HG03342 (cell line): ENCODE data around the gene CTTNBP2NL.

ENCODE experiments used
- ATAC-seq: cut with Tn5 transposase; IDR thresholded peaks from one replicate; pipeline ENCODE4 v1.9.1; 2021; ENCODE audit warnings: mild to moderate bottlenecking, moderate library complexity; ENCODE audit not compliant: unreplicated experiment

The CTTNBP2NL gene

DNA sequence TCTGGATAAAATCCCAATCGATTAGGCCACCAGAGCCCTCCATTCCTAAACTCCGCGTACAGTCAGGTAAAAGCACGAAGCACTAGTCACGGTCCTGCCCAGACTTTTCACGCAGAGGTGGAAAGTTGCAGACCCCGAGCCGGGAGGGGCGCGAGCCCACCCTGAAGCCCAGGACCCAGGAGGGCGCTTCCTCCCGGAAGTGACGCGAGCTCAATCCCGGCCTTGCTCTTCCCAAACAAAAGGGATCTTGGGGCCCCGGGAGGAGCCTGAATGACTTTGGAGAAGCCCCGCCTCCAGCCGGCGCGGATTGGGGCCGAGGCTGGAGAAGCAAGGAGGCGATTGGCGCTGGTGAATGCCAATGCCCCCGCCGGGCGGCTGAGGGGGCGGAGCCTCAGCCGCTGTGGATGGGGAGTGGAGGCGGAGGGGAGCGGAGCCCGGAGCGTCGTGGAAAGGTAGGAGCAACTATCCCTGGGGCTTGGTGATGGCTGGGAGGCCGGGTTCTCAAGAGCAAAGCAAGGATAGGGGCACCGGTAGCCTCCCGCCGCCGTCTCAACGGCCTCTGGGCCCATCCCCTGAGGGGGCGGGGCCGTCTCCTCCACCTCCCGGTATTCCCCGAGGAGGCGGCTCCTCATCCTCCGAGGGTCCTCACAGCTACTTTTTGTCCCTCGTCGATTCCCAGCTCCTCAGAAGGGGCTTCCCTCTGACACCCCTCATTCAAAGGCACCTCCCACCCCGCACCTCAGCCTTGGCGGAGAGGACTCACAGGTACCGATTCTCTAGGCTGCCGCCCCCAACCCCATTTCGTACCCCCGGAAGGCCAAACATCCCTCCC, at the start of gene CTTNBP2NL:
Gene CTTNBP2NL (plus strand): TSS at position 394 of the 832 bp plus-strand sequence. CDS start 19,952 bp downstream, outside the sequence.
- ATAC-seq = peak; percentile 79

- no peak for ATAC-seq
Measured at GRCh38 chr1:112346801-112347350, 49.1 kb upstream of the CTTNBP2NL start.

DNA sequence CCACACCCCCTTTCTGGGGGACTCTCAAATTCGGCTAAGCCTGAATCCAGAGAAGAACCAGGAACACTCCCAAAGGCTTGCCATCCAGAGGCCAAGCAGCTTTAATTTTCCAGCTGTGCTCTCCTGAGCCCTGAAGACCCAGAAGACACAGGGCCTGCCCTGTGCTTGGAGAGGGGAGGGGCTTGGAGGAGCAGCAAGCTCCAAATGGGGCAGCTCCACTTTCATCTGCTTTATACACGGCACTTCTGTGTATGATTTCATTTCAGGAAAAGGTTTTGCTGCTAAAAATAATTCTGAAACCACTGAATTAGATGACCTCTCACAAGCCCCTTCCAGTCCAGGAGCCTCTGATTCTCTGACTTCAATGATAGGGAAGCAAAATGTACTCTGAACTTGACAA, 39.2 kb upstream of the CTTNBP2NL start:
- ATAC-seq = no peak

- no peak for ATAC-seq
Measured at GRCh38 chr1:112357467-112357866, 38.5 kb upstream of the CTTNBP2NL start.

- no peak for ATAC-seq
Measured at GRCh38 chr1:112358061-112358770, 37.8 kb upstream of the CTTNBP2NL start.

DNA sequence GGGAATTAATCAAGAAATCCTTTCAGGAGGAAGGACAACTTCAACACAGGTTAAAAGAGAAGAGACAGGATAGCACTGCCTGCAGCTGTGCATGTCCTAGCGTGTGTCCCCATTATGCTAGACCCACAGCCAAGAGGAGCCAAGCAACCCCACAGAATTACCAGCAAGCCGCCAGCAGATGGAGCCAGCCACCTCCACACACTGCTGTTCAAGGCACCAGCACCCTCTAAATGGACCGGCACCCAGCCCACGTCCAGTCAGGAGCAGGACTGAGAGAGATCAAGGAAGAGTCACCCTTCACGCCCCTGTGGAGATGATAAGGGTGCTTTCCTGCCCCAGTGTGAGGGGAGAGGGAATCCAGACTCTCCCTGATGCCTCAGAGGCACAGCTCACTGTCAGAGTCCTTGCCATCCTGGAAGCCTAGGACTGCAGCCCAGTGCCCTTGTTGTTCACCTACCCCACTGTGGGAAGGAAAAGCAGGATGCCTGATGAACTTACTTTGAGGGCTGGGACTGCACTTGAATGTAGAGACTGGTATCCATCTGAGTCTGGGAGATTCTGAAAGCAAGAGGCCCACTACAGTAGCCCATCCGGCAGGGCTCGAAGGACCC, 37.1 kb upstream of the CTTNBP2NL start:
- peak; percentile 53 for ATAC-seq

- ATAC-seq = no peak
Measured at GRCh38 chr1:112359961-112360767, 35.9 kb upstream of the CTTNBP2NL start.

DNA sequence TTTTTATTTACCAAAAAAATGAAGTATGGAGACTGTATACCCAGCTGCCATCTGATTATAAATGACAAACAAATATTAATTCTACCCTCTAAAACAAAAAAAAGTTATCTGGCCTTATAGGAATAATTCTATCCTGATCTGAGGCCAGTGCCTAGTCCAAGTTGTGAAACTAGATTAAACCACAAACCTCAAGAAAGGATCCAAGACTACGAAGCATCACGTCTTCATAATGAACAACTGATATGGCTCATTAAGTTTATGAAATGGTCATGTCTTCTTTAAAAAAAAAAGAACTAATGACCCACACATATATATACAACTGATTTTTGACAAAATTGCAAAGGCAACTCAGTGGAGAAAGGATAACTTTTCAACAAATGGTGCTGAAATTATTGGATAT, 32.4 kb upstream of the CTTNBP2NL start:
- no peak for ATAC-seq

- ATAC-seq = no peak
Measured at GRCh38 chr1:112368198-112368597, 27.8 kb upstream of the CTTNBP2NL start.

DNA sequence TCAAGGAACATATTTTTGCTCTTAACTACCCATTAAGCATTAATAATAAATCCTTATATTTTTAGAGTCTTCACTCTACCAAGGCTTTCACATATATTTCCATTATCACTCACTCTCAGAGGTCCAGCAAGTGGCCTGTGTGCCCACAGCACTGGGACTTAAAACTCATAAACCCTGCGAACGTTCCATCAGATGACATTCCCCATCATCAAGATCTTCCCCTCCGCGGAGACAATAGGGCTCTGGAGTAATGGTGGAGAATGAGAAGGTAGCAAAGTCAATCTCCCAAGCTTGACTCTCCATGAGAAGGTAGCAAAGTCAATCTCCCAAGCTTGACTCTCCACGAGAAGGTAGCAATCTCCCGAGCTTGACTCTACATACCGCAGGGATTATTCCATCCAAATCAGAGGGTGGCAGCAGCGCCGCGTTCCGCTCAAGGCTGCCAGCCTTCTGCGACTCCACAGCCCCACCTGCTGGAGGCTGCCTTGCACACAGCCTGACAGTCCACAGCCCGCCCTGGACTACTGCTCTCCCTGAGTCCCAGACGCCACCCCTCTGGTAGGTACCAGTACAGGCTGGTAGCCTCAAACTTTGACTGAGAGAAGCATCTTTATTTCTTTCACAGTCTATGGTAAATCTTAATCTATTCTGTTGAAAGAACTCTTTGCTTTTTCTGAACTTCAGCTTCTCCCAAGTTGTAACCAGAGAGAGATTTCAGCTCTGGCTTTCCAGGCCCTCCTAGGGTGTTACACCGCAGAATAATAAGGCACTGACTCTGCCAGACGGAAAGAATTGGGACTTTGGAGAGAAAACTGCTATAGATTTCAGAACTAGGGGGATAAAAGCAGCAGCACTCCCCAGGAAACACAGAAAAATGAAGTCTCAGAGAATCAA, 26.4 kb upstream of the CTTNBP2NL start:
- ATAC-seq = peak; percentile 97

DNA sequence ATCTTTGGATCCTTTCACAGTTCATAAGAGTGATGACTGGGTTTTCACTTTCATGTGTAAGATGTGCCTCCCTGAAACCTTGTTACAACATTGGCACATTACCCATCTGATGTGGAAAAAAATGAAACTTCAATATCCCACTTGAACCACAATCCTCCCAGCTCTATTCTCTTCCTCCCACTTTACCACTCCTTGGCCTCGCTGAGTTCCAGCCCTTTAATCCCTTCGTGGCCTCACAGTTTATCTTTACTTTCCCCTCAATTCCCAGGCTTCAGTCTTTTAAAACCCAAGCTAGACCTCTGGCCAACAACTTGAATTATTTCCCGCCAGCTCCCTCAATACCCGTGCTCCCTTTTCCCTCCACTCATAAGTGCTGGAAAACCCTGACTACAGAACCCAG, 25.0 kb upstream of the CTTNBP2NL start:
- ATAC-seq = no peak

DNA sequence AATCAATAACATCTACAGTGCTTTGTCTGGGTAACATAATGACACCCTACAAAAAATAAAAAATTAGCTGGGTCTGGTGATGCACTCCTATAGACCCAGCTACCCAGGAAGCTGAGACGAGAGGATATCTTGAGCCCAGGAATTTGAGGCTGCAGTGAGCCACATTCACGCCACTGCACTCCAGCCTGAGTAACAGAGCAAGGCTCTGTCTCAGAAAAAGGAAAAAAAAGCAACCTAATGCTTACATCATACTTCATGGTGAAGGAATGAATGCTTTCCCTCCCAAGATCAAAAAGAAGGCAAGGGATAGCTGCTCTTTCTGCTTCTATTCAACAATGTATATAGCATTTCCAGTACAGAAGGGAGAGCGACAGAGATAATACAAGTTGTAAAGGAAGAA, 24.2 kb upstream of the CTTNBP2NL start:
- no peak for ATAC-seq

- no peak for ATAC-seq
Measured at GRCh38 chr1:112373806-112374205, 22.2 kb upstream of the CTTNBP2NL start.

GRCh38 chr1:112375701-112376100, 20.3 kb upstream of the CTTNBP2NL start:
- no peak for ATAC-seq

DNA sequence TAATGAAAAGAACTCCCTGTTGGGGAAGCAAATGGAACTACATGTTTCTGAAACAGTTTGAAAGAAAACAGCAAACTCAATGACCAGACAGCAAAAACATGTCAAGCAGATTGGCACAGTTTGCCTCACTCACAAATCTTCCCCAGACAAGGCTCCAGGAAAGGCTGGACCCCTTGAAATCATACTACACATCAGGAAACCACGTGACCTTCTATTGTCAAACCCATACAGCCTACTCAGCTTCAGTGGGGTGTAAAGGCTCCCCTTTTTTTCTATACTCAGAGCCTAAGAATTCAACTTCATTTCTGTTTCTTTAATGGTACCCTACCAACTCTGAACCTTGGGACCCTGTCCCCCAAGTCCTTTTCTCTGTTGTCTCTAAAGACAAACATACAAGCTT, 15.7 kb upstream of the CTTNBP2NL start:
- ATAC-seq = no peak

- no peak for ATAC-seq
Measured at GRCh38 chr1:112381324-112382076, 14.5 kb upstream of the CTTNBP2NL start.

GRCh38 chr1:112383759-112384370, 12.1 kb upstream of the CTTNBP2NL start:
- ATAC-seq = no peak

DNA sequence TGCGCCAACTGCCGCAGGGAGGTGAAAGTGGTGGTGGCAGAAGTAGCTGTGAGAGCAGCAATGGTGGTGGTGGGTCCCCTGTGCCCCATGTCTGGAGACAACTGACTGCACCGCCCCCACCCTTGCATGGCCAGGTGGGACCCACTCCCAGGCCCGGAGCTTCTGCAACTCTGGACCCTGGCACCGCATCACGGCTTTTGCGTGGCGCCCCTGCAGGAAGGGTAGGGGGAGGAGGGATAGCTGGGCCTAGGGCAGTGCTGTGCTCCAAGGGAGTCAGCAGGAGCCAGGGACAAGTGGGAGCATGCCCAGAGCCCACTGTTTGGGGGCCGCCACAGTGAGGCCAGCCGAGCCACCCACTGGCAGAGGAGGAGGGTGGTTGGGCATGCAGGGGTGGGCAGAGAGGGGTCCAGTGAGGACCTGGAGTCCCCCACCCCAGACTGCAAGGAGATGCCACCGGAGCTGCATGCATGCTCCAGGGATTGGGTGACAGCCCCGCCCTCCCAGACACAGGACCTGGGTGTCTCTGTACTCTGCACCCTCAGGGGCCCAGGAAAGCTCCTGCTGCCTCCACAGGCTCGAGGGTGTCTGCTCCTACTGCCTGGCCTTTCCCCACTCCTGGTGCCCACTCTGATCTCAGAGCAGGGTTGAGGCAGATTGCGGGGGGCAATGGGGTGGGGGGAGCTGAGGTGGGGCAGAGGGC, 9.8 kb upstream of the CTTNBP2NL start:
- ATAC-seq = no peak
